Measurements from ENCODE around the gene IFT88. TPM values are rescaled to one million over a fixed set of nuclear protein-coding genes. Genes with fewer than 3 reads are reported as not detected.

The IFT88 gene
- total RNA-seq, 2 donors from 2014 or later, result 10.8 to 22.0 TPM

DNA sequence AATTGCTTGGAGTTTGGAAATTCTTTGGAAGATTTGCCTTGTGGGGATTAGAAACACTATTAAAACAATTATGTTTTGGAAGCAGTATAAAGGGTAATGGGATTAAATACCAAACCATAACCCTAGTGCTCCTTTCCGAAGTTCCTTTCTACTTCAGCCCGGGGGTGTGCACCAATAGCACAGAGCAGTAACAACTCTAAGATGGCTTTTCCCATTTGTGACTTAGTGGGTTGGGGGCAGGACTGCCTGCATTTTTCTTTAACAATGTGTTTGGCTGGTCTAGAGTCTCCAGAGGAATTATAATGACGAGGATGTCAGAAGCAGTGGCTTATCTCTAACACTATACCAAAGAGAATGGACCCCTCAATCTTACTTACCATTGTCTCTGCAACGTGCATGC, 124.7 kb downstream of the IFT88 start:
- H3K27ac ChIP-seq, result no peak overlapping the region
- H3K36me3 ChIP-seq, result no peaks in the 10 kb centered on the region
- H3K9me3 ChIP-seq, result no peaks in the 10 kb centered on the region
- intact Hi-C loops (cut with DNase I), result no loop called here
- no peaks in the 10 kb centered on the region for H3K4me1 ChIP-seq (replicated peaks)
- no peak overlapping the region for H3K4me3 ChIP-seq
- 70% methylated on average over 4 of the region's 4 CpGs for WGBS
- no peaks in the 10 kb centered on the region for H3K27me3 ChIP-seq (replicated peaks; ENCODE audit: insufficient read depth)
- no peak for DNase-seq (ENCODE audit: low spot score)
- TF ChIP-seq, protein P1, sequence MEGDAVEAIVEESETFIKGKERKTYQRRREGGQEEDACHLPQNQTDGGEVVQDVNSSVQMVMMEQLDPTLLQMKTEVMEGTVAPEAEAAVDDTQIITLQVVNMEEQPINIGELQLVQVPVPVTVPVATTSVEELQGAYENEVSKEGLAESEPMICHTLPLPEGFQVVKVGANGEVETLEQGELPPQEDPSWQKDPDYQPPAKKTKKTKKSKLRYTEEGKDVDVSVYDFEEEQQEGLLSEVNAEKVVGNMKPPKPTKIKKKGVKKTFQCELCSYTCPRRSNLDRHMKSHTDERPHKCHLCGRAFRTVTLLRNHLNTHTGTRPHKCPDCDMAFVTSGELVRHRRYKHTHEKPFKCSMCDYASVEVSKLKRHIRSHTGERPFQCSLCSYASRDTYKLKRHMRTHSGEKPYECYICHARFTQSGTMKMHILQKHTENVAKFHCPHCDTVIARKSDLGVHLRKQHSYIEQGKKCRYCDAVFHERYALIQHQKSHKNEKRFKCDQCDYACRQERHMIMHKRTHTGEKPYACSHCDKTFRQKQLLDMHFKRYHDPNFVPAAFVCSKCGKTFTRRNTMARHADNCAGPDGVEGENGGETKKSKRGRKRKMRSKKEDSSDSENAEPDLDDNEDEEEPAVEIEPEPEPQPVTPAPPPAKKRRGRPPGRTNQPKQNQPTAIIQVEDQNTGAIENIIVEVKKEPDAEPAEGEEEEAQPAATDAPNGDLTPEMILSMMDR (IDR thresholded peaks at IDR 0.05), result no peak
- TF ChIP-seq POLR2A (IDR thresholded peaks at IDR 0.05), result no peak
- TF ChIP-seq POLR2AphosphoS5 (IDR thresholded peaks at IDR 0.05), result no peak

DNA sequence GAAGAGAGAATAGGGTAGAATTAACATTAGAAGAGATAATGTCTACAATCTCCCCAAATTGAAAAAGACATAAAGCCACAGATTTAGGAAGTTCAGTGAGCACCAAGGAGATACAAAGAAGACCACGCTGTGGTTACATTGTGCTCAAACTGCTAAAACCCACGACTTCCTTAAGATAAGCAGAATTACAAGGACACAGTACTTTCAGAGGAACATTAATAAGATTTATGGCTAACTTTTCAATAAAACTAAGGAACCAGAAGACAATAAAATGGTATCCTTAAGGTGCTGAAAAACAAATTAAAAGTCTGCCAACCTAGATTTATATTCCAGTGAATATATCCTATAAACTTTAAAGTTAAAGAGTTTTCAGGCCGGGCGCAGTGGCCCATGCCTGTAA, 129.1 kb downstream of the IFT88 start:
- no peaks in the 10 kb centered on the region for H3K4me1 ChIP-seq (replicated peaks)
- WGBS, result 11% methylated on average over 4 of the region's 4 CpGs
- H3K36me3 ChIP-seq, result no peaks in the 10 kb centered on the region
- no peaks in the 10 kb centered on the region for H3K9me3 ChIP-seq
- intact Hi-C loops (cut with DNase I), result no loop called here
- no peak for DNase-seq (ENCODE audit: low spot score)
- H3K27me3 ChIP-seq (replicated peaks; ENCODE audit: insufficient read depth), result no peaks in the 10 kb centered on the region
- H3K4me3 ChIP-seq, result no peak overlapping the region
- TF ChIP-seq, protein P1 (IDR thresholded peaks at IDR 0.05), result no peak
- TF ChIP-seq POLR2AphosphoS5 (IDR thresholded peaks at IDR 0.05) (no peak), POLR2A (IDR thresholded peaks at IDR 0.05) (no peak)
- H3K27ac ChIP-seq, result no peak overlapping the region

DNA sequence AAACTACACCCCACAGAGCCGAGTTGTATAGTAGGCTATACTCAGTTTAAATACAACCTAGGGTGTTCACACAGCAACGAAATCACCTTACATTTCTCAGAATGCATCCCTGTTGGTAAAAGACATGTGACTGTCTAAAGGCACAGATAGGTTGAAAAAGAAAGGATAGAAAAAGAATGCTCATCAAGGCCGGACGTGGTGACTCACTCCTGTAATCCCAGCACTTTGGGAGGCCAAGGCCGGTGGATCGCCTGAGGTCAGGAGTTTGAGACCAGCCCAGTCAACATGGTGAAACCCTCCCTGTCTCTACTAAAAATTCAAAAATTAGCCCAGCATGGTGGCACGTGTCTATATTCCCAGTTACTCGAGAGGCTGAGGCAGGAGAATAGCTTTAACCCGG, 132.8 kb downstream of the IFT88 start:
- Histone ChIP-seq H3K27me3 (replicated peaks; ENCODE audit: insufficient read depth) (no peaks in the 10 kb centered on the region), H3K4me3 (no peak overlapping the region), H3K4me1 (replicated peaks) (no peaks in the 10 kb centered on the region), H3K9me3 (no peaks in the 10 kb centered on the region), H3K36me3 (no peaks in the 10 kb centered on the region), H3K27ac (no peak overlapping the region)
- 94% methylated on average over 9 of the region's 9 CpGs for WGBS
- intact Hi-C loops (cut with DNase I), result no loop called here
- TF ChIP-seq, protein P1 (IDR thresholded peaks at IDR 0.05), result no peak
- no peak for TF ChIP-seq POLR2A (IDR thresholded peaks at IDR 0.05)
- TF ChIP-seq POLR2AphosphoS5 (IDR thresholded peaks at IDR 0.05), result no peak
- DNase-seq (ENCODE audit: low spot score), result no peak

DNA sequence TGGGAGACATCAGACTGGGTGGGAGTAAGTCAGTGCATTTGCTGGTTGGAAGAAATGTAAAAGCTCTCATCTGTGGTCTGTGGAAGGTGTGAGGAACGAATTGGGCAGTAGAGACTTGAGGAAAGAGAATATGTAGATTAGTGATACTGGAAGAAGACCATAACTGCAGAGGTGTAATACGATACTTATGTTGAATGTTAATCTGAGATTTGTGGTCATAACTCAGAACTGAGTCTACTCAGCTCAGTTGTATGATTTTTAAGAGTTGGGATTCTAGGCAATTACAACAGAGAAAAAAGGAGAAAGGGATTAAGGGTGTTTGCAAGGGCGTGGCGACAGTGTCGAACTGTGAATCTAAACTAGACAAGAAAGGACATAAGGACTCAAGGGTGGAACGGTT, 133.3 kb downstream of the IFT88 start:
- no peaks in the 10 kb centered on the region for H3K9me3 ChIP-seq
- intact Hi-C loops (cut with DNase I), result no loop called here
- WGBS, result 89% methylated on average over 6 of the region's 6 CpGs
- DNase-seq (ENCODE audit: low spot score), result no peak
- no peaks in the 10 kb centered on the region for H3K36me3 ChIP-seq
- H3K4me1 ChIP-seq (replicated peaks), result no peaks in the 10 kb centered on the region
- no peaks in the 10 kb centered on the region for H3K27me3 ChIP-seq (replicated peaks; ENCODE audit: insufficient read depth)
- H3K4me3 ChIP-seq, result no peak overlapping the region
- no peak for TF ChIP-seq POLR2A (IDR thresholded peaks at IDR 0.05)
- TF ChIP-seq, protein P1 (IDR thresholded peaks at IDR 0.05), result no peak
- H3K27ac ChIP-seq, result no peak overlapping the region

DNA sequence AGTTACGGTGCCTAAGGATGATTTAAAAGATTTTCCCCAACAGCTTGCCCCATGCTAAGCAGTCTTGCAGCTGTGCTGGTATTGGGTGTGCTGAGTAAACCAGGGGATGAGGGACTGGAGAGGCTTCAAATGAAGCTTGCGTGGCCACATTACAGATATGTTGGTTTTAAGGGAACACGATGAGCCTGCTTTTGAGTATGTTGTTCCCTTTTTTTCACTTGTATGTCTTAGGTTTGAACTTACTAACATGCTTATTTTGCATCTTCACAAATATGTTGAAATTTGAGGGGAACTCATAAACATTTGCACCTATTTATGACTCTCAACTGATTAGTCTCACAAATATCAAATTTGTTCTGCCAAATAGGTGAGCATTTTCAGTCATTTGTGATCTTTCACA, 134.5 kb downstream of the IFT88 start:
- Histone ChIP-seq H3K27me3 (replicated peaks; ENCODE audit: insufficient read depth) (no peaks in the 10 kb centered on the region), H3K27ac (no peak overlapping the region), H3K4me3 (no peak overlapping the region), H3K4me1 (replicated peaks) (no peaks in the 10 kb centered on the region), H3K36me3 (no peaks in the 10 kb centered on the region), H3K9me3 (no peaks in the 10 kb centered on the region)
- intact Hi-C loops (cut with DNase I), result no loop called here
- TF ChIP-seq POLR2AphosphoS5 (IDR thresholded peaks at IDR 0.05) (no peak), POLR2A (IDR thresholded peaks at IDR 0.05) (no peak)
- TF ChIP-seq, protein P1 (IDR thresholded peaks at IDR 0.05), result no peak
- WGBS, result 82% methylated on average over 3 of the region's 3 CpGs
- DNase-seq (ENCODE audit: low spot score), result no peak
